ENCODE data around the gene TBC1D22A.

The TBC1D22A gene

DNA sequence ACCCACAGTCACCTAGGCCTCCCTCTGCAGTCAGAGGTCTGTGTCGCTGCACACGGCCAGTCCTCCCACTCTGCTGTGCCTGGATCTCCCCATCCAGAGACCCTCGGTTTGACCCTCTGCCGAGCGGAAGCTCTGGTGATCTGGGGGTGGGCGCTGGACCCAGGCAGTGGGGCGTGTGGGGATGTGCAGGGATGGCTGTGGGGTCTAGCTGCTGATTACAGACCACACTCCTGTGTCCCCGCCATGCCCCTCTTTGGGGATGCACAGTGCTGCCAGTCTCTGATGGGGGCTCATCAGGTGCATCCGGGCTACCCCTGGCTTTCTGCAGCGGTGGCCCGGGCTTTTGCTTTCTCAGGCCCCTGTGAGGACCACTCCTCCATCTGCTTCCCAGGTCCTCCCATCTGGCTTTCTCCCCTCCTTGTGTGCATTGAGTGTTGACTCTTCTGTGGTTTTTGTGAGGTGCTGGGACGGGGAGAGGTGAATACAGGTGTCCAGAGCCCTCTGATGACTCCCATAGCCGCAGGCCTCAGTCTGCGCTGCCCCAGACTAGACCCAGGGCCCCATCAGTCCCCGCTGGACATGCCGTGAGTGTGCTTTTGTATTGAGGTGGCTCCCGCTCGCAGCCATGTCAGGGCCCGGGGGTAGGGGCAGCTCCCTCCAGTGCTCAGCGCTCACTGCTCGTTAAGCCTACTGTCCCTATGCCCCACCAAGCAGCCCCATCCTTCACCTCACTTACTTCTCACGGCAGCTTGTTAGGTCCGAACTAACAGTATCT lies 251.6 kb downstream of the TBC1D22A start:
- DNase-seq (ENCODE audit: low spot score): no peak

DNA sequence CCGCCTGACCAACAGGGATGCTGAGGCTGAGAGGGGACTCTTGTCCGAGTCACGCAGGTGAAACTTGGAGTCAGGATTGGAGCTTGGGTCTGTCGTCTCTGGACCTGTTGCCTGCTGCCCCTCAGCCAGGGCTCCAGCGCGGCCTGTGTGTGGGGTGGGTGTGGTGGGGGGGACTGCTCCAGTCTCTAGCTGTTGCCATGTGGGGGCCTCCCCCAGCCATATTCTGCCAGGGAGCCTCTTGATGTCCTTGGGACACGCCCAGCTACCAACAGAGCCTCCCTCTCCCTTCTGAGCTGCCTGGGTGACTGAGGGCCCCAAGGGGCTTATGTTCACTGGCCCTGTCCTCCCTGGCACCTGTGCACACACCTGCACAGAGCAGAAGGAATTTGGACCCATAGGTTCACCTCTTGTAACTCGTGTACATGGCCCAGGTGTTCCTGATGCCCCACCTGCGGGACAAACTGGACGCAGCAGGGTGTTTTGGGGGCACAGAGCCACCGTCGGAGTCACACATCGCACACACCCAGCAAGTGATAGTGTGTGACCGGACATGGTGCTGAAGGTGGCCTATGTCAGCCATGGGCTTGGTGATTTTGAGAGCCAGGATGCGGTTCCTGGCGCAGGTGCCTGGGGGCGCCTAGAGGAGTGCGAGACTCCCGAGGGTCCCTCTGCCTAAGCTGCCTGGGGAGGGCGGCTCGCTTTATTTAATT lies 252.3 kb downstream of the TBC1D22A start:
- no peak for DNase-seq (ENCODE audit: low spot score)

DNA sequence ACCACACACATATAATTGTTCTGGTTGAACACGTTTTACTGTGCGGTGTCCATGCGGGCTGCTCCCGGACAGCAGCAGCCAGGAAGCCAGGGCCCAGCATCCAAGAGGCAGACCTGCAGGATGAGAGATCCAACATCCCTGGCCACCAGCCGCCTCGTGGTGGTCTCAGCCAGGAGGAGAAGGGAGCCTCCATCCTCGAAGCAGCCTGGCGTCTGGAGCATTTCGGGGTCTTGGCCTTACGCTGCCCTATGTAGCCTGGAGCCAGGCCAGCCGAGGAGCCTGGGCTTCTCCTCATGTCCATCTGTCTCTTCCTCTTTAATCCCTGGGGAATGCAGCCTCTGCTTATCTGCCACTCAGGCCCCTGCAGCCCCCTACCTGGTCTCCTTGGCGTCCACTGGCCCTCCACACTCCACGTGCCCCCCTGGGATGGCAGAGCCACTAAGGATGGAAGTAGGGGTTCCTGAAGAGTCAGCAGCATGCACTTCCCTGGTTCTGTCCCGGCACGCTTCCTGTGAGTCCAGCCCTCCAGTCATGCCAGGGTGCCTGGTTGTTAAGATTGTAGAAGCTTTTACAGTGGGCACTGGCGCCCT lies 253.2 kb downstream of the TBC1D22A start:
- DNase-seq (ENCODE audit: low spot score): no peak

DNA sequence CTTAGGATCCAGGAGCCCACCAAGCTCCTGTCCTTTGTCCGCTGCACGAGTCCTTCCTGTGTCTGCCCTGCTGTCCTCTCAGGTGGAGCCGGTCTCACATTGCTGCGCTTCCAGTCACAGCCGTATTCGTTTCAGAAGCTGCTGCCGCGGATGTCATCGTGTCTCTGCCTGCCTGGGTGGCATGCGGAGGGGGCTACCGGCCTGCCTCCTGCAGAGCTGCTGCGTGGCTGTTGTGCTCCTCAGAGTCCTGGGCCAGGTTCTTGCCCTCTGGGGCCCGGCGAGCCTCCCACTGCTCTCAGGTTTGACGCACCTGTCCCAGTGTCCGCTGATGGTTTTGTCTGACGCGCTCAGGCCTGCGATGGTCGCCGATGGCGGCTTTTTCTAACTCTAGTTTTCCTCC lies 254.2 kb downstream of the TBC1D22A start:
- DNase-seq (ENCODE audit: low spot score): no peak

DNA sequence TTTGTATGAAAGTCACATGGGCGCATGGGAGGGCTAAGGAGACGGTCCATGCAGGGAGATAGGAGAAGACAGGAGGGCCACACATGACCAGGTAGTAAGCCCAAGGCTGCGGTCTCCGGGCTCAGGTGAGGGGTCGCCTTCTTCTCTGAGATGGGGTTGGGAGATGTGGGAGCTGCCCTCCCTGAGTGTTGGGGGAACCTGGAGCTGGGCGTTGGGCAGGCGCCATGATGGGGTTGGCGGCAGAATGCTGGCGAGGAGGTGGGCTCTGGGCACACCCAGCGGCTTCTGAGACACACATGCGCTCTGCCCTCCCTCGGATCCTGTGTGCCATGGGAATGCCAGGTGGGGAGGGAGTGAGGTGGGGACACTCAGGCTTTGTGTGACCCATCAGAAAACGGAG lies 254.8 kb downstream of the TBC1D22A start:
- no peak for DNase-seq (ENCODE audit: low spot score)

DNA sequence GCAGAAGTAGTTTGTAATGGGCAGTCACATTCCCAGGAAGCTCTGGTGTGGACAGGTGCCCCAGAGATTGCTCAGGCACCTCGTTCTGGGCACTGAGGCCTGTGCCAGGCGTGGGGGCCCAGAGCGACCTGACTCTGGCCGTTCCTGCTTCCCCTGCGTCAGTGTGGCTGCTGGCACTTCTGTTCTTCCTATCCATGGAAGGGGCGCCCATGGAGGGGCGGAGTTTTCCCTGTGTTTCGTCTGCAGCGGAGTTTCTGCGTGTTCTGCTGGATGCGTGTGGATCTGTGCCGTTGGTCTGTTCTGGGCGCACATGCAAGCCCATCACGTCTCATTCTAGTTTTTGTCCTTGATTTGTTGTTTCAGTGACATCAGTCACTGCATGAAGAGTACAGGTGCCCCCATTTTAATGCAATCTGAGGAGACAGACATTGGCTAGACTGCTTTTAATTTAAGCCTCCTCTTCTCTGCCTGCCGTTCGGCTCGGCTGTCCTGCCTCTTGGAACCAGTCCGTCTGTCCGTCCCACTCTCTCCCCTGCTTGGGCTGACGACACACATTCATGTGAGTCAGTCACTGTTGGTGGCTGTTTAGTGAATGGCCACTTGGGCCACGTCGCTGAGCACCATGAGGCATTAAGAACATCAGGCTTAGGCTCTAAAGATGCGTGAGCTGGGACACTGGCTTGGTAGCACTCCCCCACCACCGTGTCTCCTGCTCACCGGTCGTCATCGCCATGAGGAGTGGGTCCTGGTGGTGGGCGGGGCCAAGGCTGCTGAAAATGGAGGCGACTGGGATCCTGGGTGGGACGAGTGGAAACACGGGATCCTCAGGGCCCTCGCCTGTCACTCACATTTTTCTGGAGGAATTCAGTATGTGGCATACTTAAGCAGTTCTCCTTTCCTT lies 255.8 kb downstream of the TBC1D22A start:
- no peak for DNase-seq (ENCODE audit: low spot score)

DNA sequence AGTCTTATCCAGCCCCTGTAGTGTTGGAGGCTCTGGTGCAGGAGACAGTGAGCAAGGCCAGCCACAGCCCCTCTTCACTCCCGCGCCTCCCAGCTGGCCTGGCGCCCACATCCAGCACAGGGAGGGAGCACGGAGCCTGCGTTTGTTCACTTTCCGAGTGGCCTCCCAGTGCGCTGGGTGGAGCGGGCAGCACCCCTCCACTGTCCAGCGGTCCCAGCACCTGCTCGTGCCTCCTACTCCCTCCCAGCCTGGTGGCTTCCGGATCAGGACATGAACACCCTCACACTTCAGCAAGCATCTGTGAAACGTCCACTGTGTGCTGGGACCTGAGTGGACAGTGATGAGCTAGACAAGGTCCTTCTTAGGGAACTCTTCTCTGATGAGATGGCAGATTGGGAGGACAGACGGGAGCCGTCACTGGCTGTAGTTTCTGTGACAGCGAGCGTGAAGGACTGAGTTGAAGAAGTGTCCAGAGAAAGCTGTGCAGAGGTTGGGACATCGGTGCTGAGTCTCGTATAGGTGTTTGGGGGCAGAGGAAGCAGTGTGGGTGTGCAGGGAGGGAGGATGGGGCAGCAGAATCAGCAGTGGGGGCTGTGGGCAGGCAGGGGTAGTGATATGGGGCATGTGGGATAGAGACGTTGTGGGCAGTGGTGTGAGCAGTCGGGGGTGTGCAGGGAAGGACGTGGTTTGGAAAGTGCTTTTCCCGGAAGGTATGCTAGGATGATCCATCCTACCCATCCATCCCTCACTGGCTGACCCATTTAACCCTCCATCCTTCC lies 256.8 kb downstream of the TBC1D22A start:
- no peak for DNase-seq (ENCODE audit: low spot score)

DNA sequence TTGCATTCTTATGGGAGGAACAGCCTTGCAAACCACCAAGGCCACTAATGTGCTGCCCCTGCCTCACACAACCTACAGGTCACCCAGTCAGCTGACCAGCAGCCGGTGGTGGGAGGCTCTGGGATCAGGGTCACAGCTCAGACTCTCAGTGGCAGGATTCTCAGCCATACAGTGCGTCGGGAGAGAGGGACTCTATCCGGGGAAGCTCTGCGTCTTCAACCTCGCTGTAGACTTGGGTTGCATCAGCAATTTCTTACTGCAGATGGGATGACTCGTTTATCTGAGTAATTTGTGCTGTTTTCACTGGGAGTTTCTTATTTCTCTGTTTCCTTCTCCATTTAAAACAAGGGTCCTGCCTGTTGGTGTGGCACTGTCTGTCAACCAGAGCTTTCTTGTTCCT lies 257.7 kb downstream of the TBC1D22A start:
- no peak for DNase-seq (ENCODE audit: low spot score)

DNA sequence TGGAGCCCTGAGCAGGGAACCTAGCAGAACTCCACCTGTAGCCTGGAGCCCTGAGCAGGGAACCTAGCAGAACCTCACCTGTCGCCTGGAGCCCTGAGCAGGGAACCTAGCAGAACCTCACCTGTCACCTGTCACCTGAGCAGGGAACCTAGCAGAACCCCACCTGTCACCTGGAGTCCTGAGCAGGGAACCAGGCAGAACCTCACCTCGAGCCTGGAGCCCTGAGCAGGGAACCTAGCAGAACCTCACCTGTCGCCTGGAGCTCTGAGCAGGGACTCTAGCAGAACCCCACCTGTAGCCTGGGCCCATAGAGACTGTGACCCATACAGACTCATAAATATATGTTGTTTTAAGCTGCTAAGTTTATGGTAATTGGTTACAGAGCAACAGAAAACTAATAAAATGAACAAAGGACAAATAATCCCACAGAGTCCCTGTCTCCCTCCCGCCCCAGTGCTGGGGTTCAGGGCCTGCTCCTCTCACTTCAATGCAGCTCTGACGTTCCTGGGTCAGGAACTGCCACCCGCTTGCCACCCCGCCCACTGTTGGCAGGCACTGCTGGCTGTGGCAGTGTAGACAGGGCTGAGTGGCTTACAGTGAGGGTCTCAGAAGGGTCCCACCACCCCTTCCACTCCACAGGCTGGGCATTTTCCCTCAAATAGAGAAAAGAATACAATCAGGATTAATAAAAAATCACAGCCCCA lies 259.1 kb downstream of the TBC1D22A start:
- DNase-seq (ENCODE audit: low spot score): no peak

DNA sequence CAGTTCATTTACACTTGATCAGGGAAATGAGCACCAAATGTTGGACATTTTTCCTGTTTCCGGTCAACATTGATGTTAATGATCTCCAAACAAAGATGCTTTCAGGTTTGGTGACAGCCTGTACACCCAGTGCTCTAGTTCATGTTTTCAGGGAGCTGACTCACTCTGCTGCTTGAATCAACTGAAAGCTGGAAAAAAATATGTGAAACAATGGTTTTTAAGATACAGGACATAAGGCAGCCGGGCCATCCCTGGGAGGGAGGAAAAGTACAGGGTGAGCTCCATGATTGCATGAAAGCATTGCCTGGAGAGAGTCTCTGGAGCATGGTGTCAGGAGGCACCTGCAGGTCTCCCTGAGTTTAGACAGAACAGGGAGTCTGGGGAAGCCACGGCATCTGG lies 259.6 kb downstream of the TBC1D22A start:
- no peak for DNase-seq (ENCODE audit: low spot score)

DNA sequence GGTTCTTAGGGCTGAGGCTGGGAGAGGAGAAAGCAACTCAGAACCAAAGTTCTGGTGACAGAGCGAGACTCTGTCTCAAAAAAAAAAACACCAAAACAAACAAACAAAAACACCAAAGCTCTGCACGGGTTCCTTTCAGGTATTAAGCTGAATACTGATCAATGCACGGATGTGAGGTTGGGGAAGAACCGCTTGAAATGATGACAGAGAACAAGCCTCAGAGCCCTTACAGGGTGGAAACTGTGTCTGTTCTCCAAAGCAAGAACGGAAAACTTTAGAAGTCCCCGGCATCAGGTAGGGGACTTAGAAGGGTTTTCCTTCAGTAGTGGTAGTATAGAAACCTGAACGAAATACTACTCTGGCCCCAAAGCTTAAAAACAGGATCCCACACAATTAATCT lies 260.0 kb downstream of the TBC1D22A start:
- DNase-seq (ENCODE audit: low spot score): no peak

DNA sequence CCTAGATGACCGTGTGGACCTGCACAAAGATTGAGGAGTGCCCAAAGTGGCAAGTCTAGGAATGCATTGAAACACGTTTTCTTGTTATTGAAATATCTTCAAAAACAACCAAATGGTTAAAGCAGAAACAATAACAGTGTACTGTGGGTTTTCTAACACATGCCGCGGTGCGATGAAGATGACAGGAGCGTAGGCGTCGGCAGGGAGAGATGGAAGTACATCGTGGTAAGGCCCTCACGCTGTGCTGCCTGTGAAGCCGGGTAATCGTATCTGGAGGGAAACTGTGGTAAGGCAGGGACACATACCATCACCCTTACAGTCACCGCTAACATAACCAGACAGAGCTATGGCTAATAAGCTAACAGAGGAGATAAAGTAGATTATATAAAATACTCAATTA lies 261.4 kb downstream of the TBC1D22A start:
- DNase-seq (ENCODE audit: low spot score): no peak

DNA sequence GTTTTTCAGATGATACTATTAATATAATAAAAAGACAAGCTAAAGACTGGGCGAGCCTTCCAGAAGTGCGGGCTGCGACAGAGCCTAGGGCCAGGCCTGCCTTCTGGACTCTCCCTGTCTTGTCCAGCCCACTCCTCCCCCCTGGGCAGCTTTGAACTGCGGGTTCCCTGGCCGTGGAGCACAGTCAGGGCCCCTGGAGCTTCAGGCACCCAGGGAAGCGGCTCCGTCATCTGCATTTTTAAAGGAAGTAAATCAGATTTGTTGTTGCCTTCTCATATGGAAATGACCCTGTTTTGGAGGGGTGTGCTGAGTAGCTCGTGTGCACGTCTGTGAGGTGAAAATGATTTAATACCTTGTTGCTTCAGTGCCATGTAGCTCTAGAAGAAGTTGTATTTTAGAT lies 265.3 kb downstream of the TBC1D22A start:
- DNase-seq (ENCODE audit: low spot score): no peak

DNA sequence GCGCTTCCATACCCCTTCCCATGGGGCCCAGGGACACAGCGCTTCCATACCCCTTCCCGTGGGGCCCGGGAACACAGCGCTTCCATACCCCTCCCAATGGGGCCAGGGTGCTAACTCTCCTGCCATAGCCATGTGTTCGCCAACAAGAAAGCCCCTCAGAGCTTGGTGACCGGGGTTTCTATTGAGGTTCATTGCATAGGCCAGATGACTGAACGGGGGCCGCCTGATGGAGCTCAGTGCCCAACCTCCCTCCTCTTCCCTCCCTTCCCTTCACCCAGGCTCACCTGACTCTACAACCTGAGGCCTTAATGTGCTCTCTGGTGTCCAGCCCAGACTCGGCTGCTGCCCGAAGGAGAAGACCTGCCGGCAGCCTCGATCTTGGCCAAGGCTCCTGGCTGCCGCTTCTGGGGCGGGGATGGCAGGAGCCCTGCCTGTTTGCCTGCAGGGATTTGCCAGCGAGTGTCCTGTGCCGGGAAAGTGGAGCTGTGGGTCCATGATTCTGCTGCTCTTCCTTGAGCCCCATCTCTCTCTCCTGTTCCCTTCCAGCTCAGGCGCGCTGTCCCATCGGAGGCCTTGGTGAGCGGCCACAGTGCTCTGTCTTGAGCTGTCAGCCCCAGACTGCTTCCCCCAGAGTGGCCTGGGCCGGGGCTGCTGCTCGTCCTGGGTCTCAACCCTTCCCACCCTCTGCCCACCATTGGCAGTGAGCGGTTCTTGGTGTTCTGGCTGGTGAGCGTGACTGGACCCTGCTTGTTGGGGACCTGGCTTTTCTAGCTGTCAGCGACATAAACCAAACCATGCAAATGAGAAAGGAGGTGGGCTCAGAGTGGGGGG lies 267.0 kb downstream of the TBC1D22A start:
- DNase-seq (ENCODE audit: low spot score): no peak

DNA sequence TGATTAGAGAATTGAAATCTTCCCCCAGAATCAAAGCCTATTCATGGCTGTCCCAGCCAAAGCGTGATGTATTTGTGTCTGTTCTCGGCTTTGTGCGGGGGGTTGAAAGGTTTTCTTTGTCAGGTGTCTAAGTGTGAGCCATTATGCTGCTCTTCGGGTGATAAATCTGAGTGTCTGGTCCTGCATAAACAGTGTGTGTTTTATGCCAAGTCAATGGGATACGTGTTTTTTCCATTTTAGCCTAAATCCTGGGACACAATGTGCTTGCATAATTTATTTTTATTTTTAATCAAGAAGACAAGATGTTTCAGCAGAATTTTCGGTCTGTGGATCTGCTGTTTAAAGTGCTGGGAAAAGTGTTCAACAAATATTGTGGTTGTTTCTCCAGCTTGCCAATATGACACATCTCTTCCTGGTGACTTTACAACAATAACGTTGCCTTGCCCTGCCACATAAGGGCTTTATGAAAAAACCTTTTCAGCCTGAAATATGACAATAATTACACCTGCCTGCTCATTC lies 267.8 kb downstream of the TBC1D22A start:
- no peak for DNase-seq (ENCODE audit: low spot score)

DNA sequence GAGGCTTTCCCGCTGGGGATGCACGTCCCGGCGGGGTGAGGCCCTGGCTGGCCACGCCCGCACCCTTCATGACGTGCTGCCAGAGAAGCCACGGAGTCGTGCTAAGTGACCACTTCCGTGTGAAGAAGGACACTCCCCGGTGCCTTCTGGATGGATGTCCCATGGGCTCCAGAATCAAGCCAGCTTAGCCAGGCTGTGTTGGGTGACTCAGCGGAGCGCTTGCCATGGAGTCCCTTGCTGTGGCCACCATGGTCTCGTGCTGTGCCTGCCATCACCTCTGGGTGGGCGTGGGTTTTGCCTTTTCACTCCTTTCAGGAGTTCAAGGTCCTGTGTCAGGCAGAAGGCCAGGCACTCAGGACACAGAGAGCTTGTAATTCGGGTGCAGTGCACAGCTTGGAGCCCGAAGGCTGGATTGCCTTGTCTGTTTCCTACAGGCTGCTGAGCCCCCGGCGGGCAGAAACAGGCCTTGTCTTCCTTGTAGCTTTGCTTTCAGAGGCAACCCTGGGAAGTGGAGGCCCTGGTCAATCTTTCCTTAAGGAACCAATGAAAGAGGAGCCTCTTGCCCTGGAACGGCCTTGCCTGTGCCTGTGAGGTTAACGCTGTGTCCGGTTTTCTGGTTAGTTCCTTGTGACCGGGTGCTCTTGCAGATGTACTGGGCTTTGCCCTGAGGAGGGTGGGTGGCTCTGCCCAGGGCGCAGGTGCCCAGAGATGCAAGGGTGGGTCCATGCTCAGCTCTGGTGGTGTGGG lies 268.6 kb downstream of the TBC1D22A start:
- no peak for DNase-seq (ENCODE audit: low spot score)

DNA sequence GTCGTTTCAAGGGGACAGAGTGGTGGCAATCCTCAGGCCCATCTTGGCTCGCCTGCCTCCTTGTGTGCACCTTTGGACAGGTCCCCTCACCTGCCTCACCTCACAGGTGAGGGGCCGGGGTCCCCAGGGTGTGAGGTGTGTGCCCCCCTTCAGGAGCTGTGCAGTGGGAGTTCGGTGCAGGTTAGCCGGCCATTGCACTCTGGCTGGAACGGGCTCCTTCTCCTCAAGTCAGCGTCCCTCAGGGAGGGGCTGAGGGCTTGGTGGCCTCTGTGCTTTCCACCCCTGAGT lies 269.1 kb downstream of the TBC1D22A start:
- no peak for DNase-seq (ENCODE audit: low spot score)

DNA sequence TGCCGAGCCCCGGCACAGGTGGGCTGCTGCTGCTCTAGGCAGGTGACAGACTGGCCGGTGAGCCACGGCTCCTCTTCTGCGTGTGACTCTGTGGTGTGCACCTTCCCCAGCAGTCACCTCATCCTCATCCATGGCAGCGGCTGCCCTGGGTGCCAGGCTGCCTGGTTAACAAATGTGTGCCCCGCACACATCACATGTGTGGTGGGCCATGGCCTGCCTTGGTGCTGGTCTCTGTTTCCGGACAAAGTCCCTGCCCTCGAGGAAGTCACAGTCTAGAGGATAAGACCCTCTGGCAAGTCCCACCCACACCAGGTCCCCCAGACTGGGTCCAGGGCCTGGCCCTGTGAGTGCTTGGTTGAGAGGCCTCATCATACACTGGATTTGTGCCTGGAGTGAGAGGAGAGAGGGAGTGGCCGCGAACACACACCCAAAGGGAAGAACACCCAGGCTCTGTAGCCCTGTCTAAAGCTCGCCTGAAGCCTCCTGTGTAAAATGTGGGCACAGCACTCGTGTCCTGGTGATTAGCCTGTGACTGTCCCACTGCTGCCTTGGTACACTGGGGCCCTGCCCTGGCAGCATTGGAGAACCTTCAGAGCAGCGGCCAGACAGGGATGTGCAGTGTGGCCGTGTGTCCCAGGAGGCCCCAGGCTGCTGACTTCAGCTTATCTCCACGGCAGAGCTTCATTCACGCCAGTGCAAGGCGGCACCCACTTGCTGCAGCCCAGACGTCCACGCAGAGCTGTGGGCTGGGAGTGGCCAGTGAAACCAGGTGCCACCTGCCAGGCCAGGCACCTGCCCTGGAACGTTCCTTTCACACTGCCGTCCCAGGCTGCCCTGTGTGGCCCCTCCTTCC lies 269.9 kb downstream of the TBC1D22A start:
- DNase-seq (ENCODE audit: low spot score): no peak

All from putamen (tissue), 1 donor.